NCI-H460 (cell line): ENCODE results near the gene ZNF646. TPM values are rescaled to one million over a fixed set of nuclear protein-coding genes. Genes with fewer than 3 reads are reported as not detected.
"Not testable (repeated sequence)": the region's sequence is repeated elsewhere in the genome, so short reads cannot be mapped to it uniquely, and the experiment has no call there.

Experiments used
- DNase-seq: peaks from one replicate; pipeline ENCODE4 v3.0.0-alpha.2; 2016; ENCODE audit warnings: low read depth; ENCODE audit errors: extremely low read depth
- total RNA-seq: library from RNA; depleted of rRNA; stranded (reverse); fragments of >200 nt; shearing (Covaris generic); gene quantifications from 2 replicates; pipeline ENCODE4 v1.2.3, GENCODE V29; 2014

ZNF646 gene
- total RNA-seq, 1 experiment from 2014 or later = 13.8 TPM

GRCh38 chr16:31083556-31083955, 9.3 kb downstream of the ZNF646 start:
- DNase-seq = no peak

GRCh38 chr16:31083981-31084380, 9.8 kb downstream of the ZNF646 start:
- DNase-seq = no peak

GRCh38 chr16:31084584-31085302, 10.5 kb downstream of the ZNF646 start:
- no peak for DNase-seq

GRCh38 chr16:31085411-31085810, 11.2 kb downstream of the ZNF646 start:
- DNase-seq = no peak

- DNase-seq = no peak
Measured at GRCh38 chr16:31085873-31086628, 11.8 kb downstream of the ZNF646 start.

- no peak for DNase-seq
Measured at GRCh38 chr16:31086629-31086906, 12.3 kb downstream of the ZNF646 start.

GRCh38 chr16:31087481-31087880, 13.3 kb downstream of the ZNF646 start:
- no peak for DNase-seq

GRCh38 chr16:31087971-31088370, 13.7 kb downstream of the ZNF646 start:
- DNase-seq = no peak

- no peak for DNase-seq
Measured at GRCh38 chr16:31088459-31089183, 14.4 kb downstream of the ZNF646 start, which contains the start of gene PRSS53. Gene PRSS53 (minus strand): TSS chr16:31088943. CDS start chr16:31088809, 134 bp downstream.

- DNase-seq = no peak
Measured at GRCh38 chr16:31089199-31089598, 15.0 kb downstream of the ZNF646 start.

- DNase-seq = no peak
Measured at GRCh38 chr16:31090540-31090939, 16.3 kb downstream of the ZNF646 start.

- DNase-seq = no peak
Measured at GRCh38 chr16:31092330-31092729, 18.1 kb downstream of the ZNF646 start.

GRCh38 chr16:31093132-31093703, 19.0 kb downstream of the ZNF646 start:
- DNase-seq = no peak

- no peak for DNase-seq
Measured at GRCh38 chr16:31094088-31094423, 19.8 kb downstream of the ZNF646 start.

- DNase-seq = peak; percentile 98
Measured at GRCh38 chr16:31094424-31095120, 20.4 kb downstream of the ZNF646 start, which contains the start of gene VKORC1. Gene VKORC1 (minus strand): TSS chr16:31094797. CDS start chr16:31094729, 68 bp downstream.

- DNase-seq = no peak
Measured at GRCh38 chr16:31099860-31100638, 25.8 kb downstream of the ZNF646 start.

GRCh38 chr16:31100876-31101641, 26.8 kb downstream of the ZNF646 start:
- DNase-seq = not testable (repeated sequence)

GRCh38 chr16:31105677-31106213, 31.5 kb downstream of the ZNF646 start:
- peak; percentile 67 for DNase-seq
